ENCODE measurements around the gene PCDHB14.

- TF ChIP-seq CTCF (IDR thresholded peaks at IDR 0.05) (no peak), POLR2A (IDR thresholded peaks at IDR 0.05) (no peak)
Measured at GRCh38 chr5:141199359-141200235, 23.5 kb upstream of the PCDHB14 start, which contains the start of gene PCDHB11.

Measured in lower leg skin (tissue), 3 donors.